ENCODE data around the gene RNF217. TPM values are rescaled to one million over a fixed set of nuclear protein-coding genes. Genes with fewer than 3 reads are reported as not detected.
"Not testable (repeated sequence)": the region's sequence is repeated elsewhere in the genome, so short reads cannot be mapped to it uniquely, and the experiment has no call there.

RNF217 gene
- total RNA-seq, 4 donors from 2014 or later = 4.5 to 15.5 (median 12.4) TPM

- DNase-seq (no peak), ATAC-seq (no peak)
- no peak overlapping the region for H3K4me3 ChIP-seq
- in situ Hi-C loops (cut with MboI; ENCODE audit: low sequenced_read_pairs in 4 of 4) (no loop called here), intact Hi-C loops (cut with DNase I; ENCODE audit: low total_unique reads) (no loop called here)
- H3K4me1 ChIP-seq = no peaks in the 10 kb centered on the region
- no peak overlapping the region for H3K27ac ChIP-seq
- no peaks in the 10 kb centered on the region for H3K36me3 ChIP-seq
- H3K27me3 ChIP-seq = no peaks in the 10 kb centered on the region
- H3K9me3 ChIP-seq = no peaks in the 10 kb centered on the region
- TF ChIP-seq POLR2A (IDR thresholded peaks at IDR 0.05) = no peak
- TF ChIP-seq CTCF (IDR thresholded peaks at IDR 0.05 in 4 of 5, conservative IDR thresholded peaks at IDR 0.05 in 1 of 5) = no peak
Measured at GRCh38 chr6:125066140-125066539, 103.9 kb downstream of the RNF217 start.

GRCh38 chr6:125066964-125067363 is 104.7 kb downstream of the RNF217 start:
- DNase-seq (no peak), ATAC-seq (no peak)
- no peak overlapping the region for H3K4me3 ChIP-seq
- no peak overlapping the region for H3K27ac ChIP-seq
- TF ChIP-seq POLR2A (IDR thresholded peaks at IDR 0.05) (no peak), CTCF (IDR thresholded peaks at IDR 0.05 in 4 of 5, conservative IDR thresholded peaks at IDR 0.05 in 1 of 5) (no peak)
- no peaks in the 10 kb centered on the region for H3K9me3 ChIP-seq
- in situ Hi-C loops (cut with MboI; ENCODE audit: low sequenced_read_pairs in 4 of 4) (no loop called here), intact Hi-C loops (cut with DNase I; ENCODE audit: low total_unique reads) (no loop called here)
- no peaks in the 10 kb centered on the region for H3K4me1 ChIP-seq
- no peaks in the 10 kb centered on the region for H3K27me3 ChIP-seq
- no peaks in the 10 kb centered on the region for H3K36me3 ChIP-seq

- H3K27ac ChIP-seq = no peak overlapping the region
- no peak overlapping the region for H3K4me3 ChIP-seq
- H3K36me3 ChIP-seq = no peaks in the 10 kb centered on the region
- no peaks in the 10 kb centered on the region for H3K4me1 ChIP-seq
- in situ Hi-C loops (cut with MboI; ENCODE audit: low sequenced_read_pairs in 4 of 4) (no loop called here), intact Hi-C loops (cut with DNase I; ENCODE audit: low total_unique reads) (no loop called here)
- no peaks in the 10 kb centered on the region for H3K9me3 ChIP-seq
- DNase-seq (no peak), ATAC-seq (no peak)
- TF ChIP-seq POLR2A (IDR thresholded peaks at IDR 0.05) = no peak
- no peak for TF ChIP-seq CTCF (IDR thresholded peaks at IDR 0.05 in 4 of 5, conservative IDR thresholded peaks at IDR 0.05 in 1 of 5)
- no peaks in the 10 kb centered on the region for H3K27me3 ChIP-seq
Measured at GRCh38 chr6:125067552-125067951, 105.3 kb downstream of the RNF217 start.

- intact Hi-C loops (cut with DNase I; ENCODE audit: low total_unique reads) (no loop called here), in situ Hi-C loops (cut with MboI; ENCODE audit: low sequenced_read_pairs in 4 of 4) (loop anchor here in 1 of 4 donors (5.0 kb wide), 1 partner anchor 39 kb away; no protein-coding TSS in a partner anchor)
- Histone ChIP-seq H3K27me3 (no peaks in the 10 kb centered on the region), H3K4me1 (peaks cover 0 to 3% of the 10 kb centered on the region in 2 donors), H3K36me3 (peaks cover 0 to 11% of the 10 kb centered on the region in 2 donors), H3K27ac (no peak overlapping the region), H3K4me3 (no peak overlapping the region), H3K9me3 (no peaks in the 10 kb centered on the region)
- ATAC-seq = no peak
- no peak for TF ChIP-seq CTCF (IDR thresholded peaks at IDR 0.05 in 4 of 5, conservative IDR thresholded peaks at IDR 0.05 in 1 of 5)
- TF ChIP-seq POLR2A (IDR thresholded peaks at IDR 0.05) = no peak
- no peak for DNase-seq
Measured at GRCh38 chr6:125073071-125073470, 110.8 kb downstream of the RNF217 start.

- H3K4me3 ChIP-seq = no peak overlapping the region
- ATAC-seq (no peak), DNase-seq (no peak)
- no peaks in the 10 kb centered on the region for H3K9me3 ChIP-seq
- H3K4me1 ChIP-seq = peaks cover 0 to 3% of the 10 kb centered on the region in 2 donors
- no peaks in the 10 kb centered on the region for H3K27me3 ChIP-seq
- H3K27ac ChIP-seq = no peak overlapping the region
- no peak for TF ChIP-seq CTCF (IDR thresholded peaks at IDR 0.05 in 4 of 5, conservative IDR thresholded peaks at IDR 0.05 in 1 of 5)
- in situ Hi-C loops (cut with MboI; ENCODE audit: low sequenced_read_pairs in 4 of 4) = loop anchor here in 1 of 4 donors (5.0 kb wide), 1 partner anchor 38 kb away; no protein-coding TSS in a partner anchor
- peaks cover 0 to 11% of the 10 kb centered on the region in 2 donors for H3K36me3 ChIP-seq
- intact Hi-C loops (cut with DNase I; ENCODE audit: low total_unique reads) = no loop called here
Measured at GRCh38 chr6:125074120-125074519, 111.9 kb downstream of the RNF217 start.

- peak overlapping the region in 1 of 4 donors; percentile 31 for H3K27ac ChIP-seq
- ATAC-seq = peak in 1 of 2 donors; percentile 64
- H3K9me3 ChIP-seq; H3K4me3 ChIP-seq; in situ Hi-C loops (cut with MboI; ENCODE audit: low sequenced_read_pairs in 4 of 4); intact Hi-C loops (cut with DNase I; ENCODE audit: low total_unique reads); H3K4me1 ChIP-seq; DNase-seq; H3K27me3 ChIP-seq: not testable (repeated sequence)
- peaks cover 0 to 11% of the 10 kb centered on the region in 2 donors for H3K36me3 ChIP-seq
Measured at GRCh38 chr6:125075073-125075472, 112.8 kb downstream of the RNF217 start.
